ENCODE data around the gene ASPSCR1.

ASPSCR1 gene

GRCh38 chr17:82059272-82060000, 82.0 kb downstream of the ASPSCR1 start:
- H3K4me2 ChIP-seq (ENCODE audit: low read length, poor library complexity, severe bottlenecking) = no peak overlapping the region

GRCh38 chr17:82060001-82060380, 82.6 kb downstream of the ASPSCR1 start:
- H4K8ac ChIP-seq (ENCODE audit: low read length) = no peak overlapping the region
- no peak overlapping the region for H2AFZ ChIP-seq (ENCODE audit: low read depth, low read length)
- no peak overlapping the region for H2BK5ac ChIP-seq (ENCODE audit: low read depth, low read length, poor library complexity, severe bottlenecking)
- no peak overlapping the region for H3K4ac ChIP-seq (ENCODE audit: low read depth in 1 of 2, low read length in 2 of 2)
- no peak overlapping the region for H3K9ac ChIP-seq (ENCODE audit: low read length)
- H2BK120ac ChIP-seq (ENCODE audit: low read depth, low read length) = no peak overlapping the region
- no peak overlapping the region for H3K27ac ChIP-seq (ENCODE audit: low read length, poor library complexity, severe bottlenecking)
- H3K18ac ChIP-seq (ENCODE audit: low read depth in 1 of 2, low read length in 2 of 2) = no peak overlapping the region
- H3K27me3 ChIP-seq (ENCODE audit: control insufficient read depth in 1 of 2, insufficient read depth in 1 of 2, low read length in 2 of 2) = no peaks in the 10 kb centered on the region
- no peak overlapping the region for H3K4me3 ChIP-seq (ENCODE audit: insufficient read depth in 1 of 2, low read depth in 1 of 2, low read length in 2 of 2)
- no peak overlapping the region for H2AK5ac ChIP-seq (ENCODE audit: low read length, severe bottlenecking)
- H3K14ac ChIP-seq (ENCODE audit: low read length in 2 of 2) = no peak overlapping the region
- H2BK12ac ChIP-seq (ENCODE audit: low read length in 2 of 2) = no peak overlapping the region
- H3K36me3 ChIP-seq (ENCODE audit: control insufficient read depth in 1 of 2, insufficient read depth in 2 of 2, low read depth in 1 of 2, low read length in 2 of 2) = peaks cover 78 to 94% of the 10 kb centered on the region in 2 experiments
- no peaks in the 10 kb centered on the region for H3K9me3 ChIP-seq (ENCODE audit: control insufficient read depth, low read length)
- H4K91ac ChIP-seq (ENCODE audit: low read length) = no peak overlapping the region
- no peak overlapping the region for H2BK15ac ChIP-seq (ENCODE audit: low read depth, poor library complexity, severe bottlenecking)
- no peak for DNase-seq
- no peak overlapping the region for H3K4me2 ChIP-seq (ENCODE audit: low read length, poor library complexity, severe bottlenecking)
- peaks cover 23% of the 10 kb centered on the region for H3K4me1 ChIP-seq (ENCODE audit: control insufficient read depth, insufficient read depth, low read depth, low read length)
- 94% methylated on average over 16 of the region's 16 CpGs for WGBS
- H3K79me1 ChIP-seq (replicated peaks; ENCODE audit: low read length, poor library complexity, severe bottlenecking) = peaks cover 21% of the 10 kb centered on the region
- H3K23ac ChIP-seq (ENCODE audit: low read length in 2 of 2) = no peak overlapping the region

More at GRCh38 chr17:82059272-82060000, 82.0 kb downstream of the ASPSCR1 start:
- Histone ChIP-seq H2BK5ac (ENCODE audit: low read depth, low read length, poor library complexity, severe bottlenecking) (no peak overlapping the region), H3K27ac (ENCODE audit: low read length, poor library complexity, severe bottlenecking) (no peak overlapping the region), H2BK12ac (ENCODE audit: low read length in 2 of 2) (no peak overlapping the region), H3K9ac (ENCODE audit: low read length) (no peak overlapping the region), H3K18ac (ENCODE audit: low read depth in 1 of 2, low read length in 2 of 2) (no peak overlapping the region), H3K4me1 (ENCODE audit: control insufficient read depth, insufficient read depth, low read depth, low read length) (peaks cover 17% of the 10 kb centered on the region), H2AFZ (ENCODE audit: low read depth, low read length) (no peak overlapping the region), H3K36me3 (ENCODE audit: control insufficient read depth in 1 of 2, insufficient read depth in 2 of 2, low read depth in 1 of 2, low read length in 2 of 2) (peaks cover 84 to 98% of the 10 kb centered on the region in 2 experiments), H2BK120ac (ENCODE audit: low read depth, low read length) (no peak overlapping the region), H2BK15ac (ENCODE audit: low read depth, poor library complexity, severe bottlenecking) (no peak overlapping the region), H3K23ac (ENCODE audit: low read length in 2 of 2) (no peak overlapping the region), H2AK5ac (ENCODE audit: low read length, severe bottlenecking) (no peak overlapping the region), H4K91ac (ENCODE audit: low read length) (no peak overlapping the region), H3K4ac (ENCODE audit: low read depth in 1 of 2, low read length in 2 of 2) (no peak overlapping the region), H4K8ac (ENCODE audit: low read length) (no peak overlapping the region), H3K9me3 (ENCODE audit: control insufficient read depth, low read length) (no peaks in the 10 kb centered on the region), H3K4me3 (ENCODE audit: insufficient read depth in 1 of 2, low read depth in 1 of 2, low read length in 2 of 2) (no peak overlapping the region), H3K14ac (ENCODE audit: low read length in 2 of 2) (no peak overlapping the region), H3K27me3 (ENCODE audit: control insufficient read depth in 1 of 2, insufficient read depth in 1 of 2, low read length in 2 of 2) (no peaks in the 10 kb centered on the region), H3K79me1 (replicated peaks; ENCODE audit: low read length, poor library complexity, severe bottlenecking) (peaks cover 27% of the 10 kb centered on the region)
- 91% methylated on average over 19 of the region's 19 CpGs for WGBS
- no peak for DNase-seq

- Histone ChIP-seq H2BK15ac (ENCODE audit: low read depth, poor library complexity, severe bottlenecking) (no peak overlapping the region), H4K91ac (ENCODE audit: low read length) (no peak overlapping the region), H3K4me2 (ENCODE audit: low read length, poor library complexity, severe bottlenecking) (no peak overlapping the region), H3K4me1 (ENCODE audit: control insufficient read depth, insufficient read depth, low read depth, low read length) (peaks cover 21% of the 10 kb centered on the region), H3K36me3 (ENCODE audit: control insufficient read depth in 1 of 2, insufficient read depth in 2 of 2, low read depth in 1 of 2, low read length in 2 of 2) (peaks cover 74 to 88% of the 10 kb centered on the region in 2 experiments), H4K8ac (ENCODE audit: low read length) (no peak overlapping the region), H3K23ac (ENCODE audit: low read length in 2 of 2) (no peak overlapping the region), H2AFZ (ENCODE audit: low read depth, low read length) (no peak overlapping the region), H3K18ac (ENCODE audit: low read depth in 1 of 2, low read length in 2 of 2) (no peak overlapping the region), H3K9me3 (ENCODE audit: control insufficient read depth, low read length) (no peaks in the 10 kb centered on the region), H3K79me1 (replicated peaks; ENCODE audit: low read length, poor library complexity, severe bottlenecking) (peaks cover 16% of the 10 kb centered on the region), H2AK5ac (ENCODE audit: low read length, severe bottlenecking) (no peak overlapping the region), H2BK12ac (ENCODE audit: low read length in 2 of 2) (no peak overlapping the region), H3K27ac (ENCODE audit: low read length, poor library complexity, severe bottlenecking) (no peak overlapping the region), H3K14ac (ENCODE audit: low read length in 2 of 2) (no peak overlapping the region), H3K4me3 (ENCODE audit: insufficient read depth in 1 of 2, low read depth in 1 of 2, low read length in 2 of 2) (no peak overlapping the region), H2BK5ac (ENCODE audit: low read depth, low read length, poor library complexity, severe bottlenecking) (no peak overlapping the region), H3K27me3 (ENCODE audit: control insufficient read depth in 1 of 2, insufficient read depth in 1 of 2, low read length in 2 of 2) (no peaks in the 10 kb centered on the region), H3K9ac (ENCODE audit: low read length) (no peak overlapping the region), H3K4ac (ENCODE audit: low read depth in 1 of 2, low read length in 2 of 2) (no peak overlapping the region), H2BK120ac (ENCODE audit: low read depth, low read length) (no peak overlapping the region)
- 91% methylated on average over 14 of the region's 14 CpGs for WGBS
- DNase-seq = no peak
Observed at GRCh38 chr17:82060614-82061013, 83.2 kb downstream of the ASPSCR1 start.

- H3K79me1 ChIP-seq (replicated peaks; ENCODE audit: low read length, poor library complexity, severe bottlenecking) = peaks cover 17% of the 10 kb centered on the region
- no peak overlapping the region for H2BK120ac ChIP-seq (ENCODE audit: low read depth, low read length)
- no peak overlapping the region for H2BK12ac ChIP-seq (ENCODE audit: low read length in 2 of 2)
- H3K9me3 ChIP-seq (ENCODE audit: control insufficient read depth, low read length) = no peaks in the 10 kb centered on the region
- no peak overlapping the region for H2AK5ac ChIP-seq (ENCODE audit: low read length, severe bottlenecking)
- H3K4me3 ChIP-seq (ENCODE audit: insufficient read depth in 1 of 2, low read depth in 1 of 2, low read length in 2 of 2) = no peak overlapping the region
- H3K4me1 ChIP-seq (ENCODE audit: control insufficient read depth, insufficient read depth, low read depth, low read length) = peaks cover 24% of the 10 kb centered on the region
- H3K4me2 ChIP-seq (ENCODE audit: low read length, poor library complexity, severe bottlenecking) = no peak overlapping the region
- no peak overlapping the region for H2AFZ ChIP-seq (ENCODE audit: low read depth, low read length)
- DNase-seq = no peak
- no peak overlapping the region for H4K8ac ChIP-seq (ENCODE audit: low read length)
- no peak overlapping the region for H2BK5ac ChIP-seq (ENCODE audit: low read depth, low read length, poor library complexity, severe bottlenecking)
- no peak overlapping the region for H3K14ac ChIP-seq (ENCODE audit: low read length in 2 of 2)
- peaks cover 67 to 81% of the 10 kb centered on the region in 2 experiments for H3K36me3 ChIP-seq (ENCODE audit: control insufficient read depth in 1 of 2, insufficient read depth in 2 of 2, low read depth in 1 of 2, low read length in 2 of 2)
- H3K27me3 ChIP-seq (ENCODE audit: control insufficient read depth in 1 of 2, insufficient read depth in 1 of 2, low read length in 2 of 2) = no peaks in the 10 kb centered on the region
- 94% methylated on average over 33 of the region's 34 CpGs for WGBS
- H3K18ac ChIP-seq (ENCODE audit: low read depth in 1 of 2, low read length in 2 of 2) = no peak overlapping the region
- H4K91ac ChIP-seq (ENCODE audit: low read length) = no peak overlapping the region
- H2BK15ac ChIP-seq (ENCODE audit: low read depth, poor library complexity, severe bottlenecking) = no peak overlapping the region
- no peak overlapping the region for H3K23ac ChIP-seq (ENCODE audit: low read length in 2 of 2)
- H3K9ac ChIP-seq (ENCODE audit: low read length) = no peak overlapping the region
- H3K27ac ChIP-seq (ENCODE audit: low read length, poor library complexity, severe bottlenecking) = no peak overlapping the region
- H3K4ac ChIP-seq (ENCODE audit: low read depth in 1 of 2, low read length in 2 of 2) = no peak overlapping the region
Observed at GRCh38 chr17:82061047-82061925, 83.9 kb downstream of the ASPSCR1 start.

Measured in mesenchymal stem cell (in vitro differentiated cells and primary cell).